GM19025 (cell line): ENCODE data around the gene CDC14A.
"Not testable (repeated sequence)": the region's sequence is repeated elsewhere in the genome, so short reads cannot be mapped to it uniquely, and the experiment has no call there.

ENCODE experiments used
- ATAC-seq: cut with Tn5 transposase; IDR thresholded peaks from one replicate; pipeline ENCODE4 v1.9.1; 2021; ENCODE audit warnings: mild to moderate bottlenecking, low read depth, moderate library complexity; ENCODE audit not compliant: unreplicated experiment

The CDC14A gene

DNA sequence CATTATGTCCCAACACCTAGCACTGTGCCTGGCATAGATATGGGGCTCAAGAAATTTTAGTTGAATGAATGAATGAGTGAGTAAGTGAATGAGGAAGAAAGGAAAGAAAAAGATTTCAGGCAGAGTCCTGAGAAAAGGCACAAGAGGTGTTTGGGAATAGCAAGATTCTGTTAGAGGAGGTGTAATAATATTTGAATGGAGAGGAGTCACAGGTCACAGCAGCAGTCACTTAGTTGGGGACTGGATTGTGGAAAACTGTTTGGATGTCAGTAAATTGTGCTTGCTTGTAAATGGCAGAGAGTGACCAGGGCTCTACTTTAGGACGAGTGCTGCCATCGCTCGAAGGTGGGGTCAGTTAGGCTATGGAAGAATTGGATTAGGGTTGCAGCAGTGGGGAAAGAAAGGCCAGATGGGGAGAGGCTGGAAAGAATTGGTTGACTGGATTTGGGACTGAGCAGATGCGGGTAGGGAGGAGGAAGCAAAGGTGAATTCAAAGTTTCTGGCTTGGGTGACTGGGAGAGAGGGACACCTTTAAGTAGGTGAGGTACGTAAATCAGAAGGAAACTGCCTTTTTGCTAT, 9.3 kb downstream of the CDC14A start:
- ATAC-seq: no peak

DNA sequence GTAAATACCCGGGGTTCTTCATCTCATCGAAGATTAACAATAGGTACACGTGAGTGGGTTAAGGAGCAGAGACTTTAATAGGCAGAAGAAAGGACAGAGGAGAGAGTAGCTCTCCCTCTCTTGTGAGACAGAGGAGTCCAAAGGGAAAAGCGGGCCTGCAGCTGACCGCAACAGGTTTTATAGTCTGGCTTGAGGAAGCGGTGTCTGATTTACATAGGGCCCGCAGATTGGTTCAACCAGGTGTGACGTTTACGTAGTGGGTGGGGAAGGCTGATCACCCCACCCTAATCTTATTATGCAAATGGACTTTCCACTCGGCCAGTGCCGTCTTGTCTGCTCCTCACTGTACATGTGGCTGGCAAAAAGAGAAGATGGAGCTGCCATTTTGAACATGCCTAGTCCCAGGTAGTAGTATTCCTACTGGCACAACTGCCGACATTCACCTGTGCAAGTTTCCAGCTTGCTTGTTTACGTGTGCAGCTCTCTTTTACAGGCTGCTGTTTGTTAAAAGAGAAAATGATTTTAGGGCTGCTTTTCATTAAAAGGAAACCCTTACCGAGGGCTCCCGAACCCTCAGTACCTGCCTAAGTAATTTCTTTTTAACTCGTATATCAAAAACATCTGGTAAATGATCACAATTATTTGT, 10.6 kb downstream of the CDC14A start:
- ATAC-seq: no peak

DNA sequence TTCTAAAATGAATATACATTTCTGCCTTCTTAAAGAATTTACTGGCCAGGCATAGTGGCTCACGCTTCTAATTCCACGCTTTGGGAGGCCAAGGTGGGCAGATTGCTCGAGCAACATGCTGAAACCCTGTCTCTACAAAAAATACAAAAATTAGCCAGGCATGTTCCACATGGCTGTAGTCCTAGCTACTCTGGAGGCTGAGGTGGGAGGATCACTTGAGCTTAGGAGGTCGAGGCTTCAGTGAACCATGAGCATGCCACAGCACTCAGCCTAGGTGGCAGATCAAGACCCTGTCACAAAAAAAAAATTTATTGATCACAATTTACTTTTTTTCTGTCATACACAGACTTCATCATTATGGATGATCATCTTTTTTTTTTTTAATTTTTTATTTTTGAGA, 11.5 kb downstream of the CDC14A start:
- ATAC-seq: no peak

DNA sequence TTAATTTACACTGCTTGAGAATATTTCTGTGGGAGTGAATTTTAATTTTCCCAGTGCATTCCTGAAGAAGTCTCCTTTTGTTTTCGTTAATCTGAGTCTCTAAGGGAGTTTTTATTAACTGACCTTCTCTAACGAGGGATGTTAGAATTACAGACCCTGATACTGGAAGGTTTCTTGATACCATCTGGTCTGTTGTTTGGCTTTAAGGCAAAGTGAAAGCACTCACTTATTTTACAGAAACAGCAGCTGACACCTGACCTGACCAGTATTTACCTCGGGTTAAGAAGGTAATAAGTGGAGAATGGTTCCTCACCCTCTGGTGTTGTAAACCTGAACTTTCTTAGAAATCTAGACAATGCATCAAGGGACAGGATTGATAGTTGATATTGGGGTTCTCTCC, 12.4 kb downstream of the CDC14A start:
- no peak for ATAC-seq

DNA sequence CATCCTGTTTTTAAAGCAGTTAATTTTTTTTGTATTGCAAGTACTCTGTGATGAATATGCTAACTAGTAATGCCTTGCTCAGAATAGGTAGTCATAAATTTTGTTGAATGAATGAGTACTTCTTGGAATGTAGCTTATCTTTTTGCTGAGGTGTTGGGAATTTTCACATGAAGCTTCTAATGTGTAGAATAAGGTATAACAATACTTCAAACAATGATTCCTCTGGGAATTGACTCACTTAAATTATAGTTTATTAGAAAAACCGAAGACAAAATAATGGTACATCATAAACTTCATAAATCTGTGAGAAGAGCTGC, 13.9 kb downstream of the CDC14A start:
- ATAC-seq: no peak

DNA sequence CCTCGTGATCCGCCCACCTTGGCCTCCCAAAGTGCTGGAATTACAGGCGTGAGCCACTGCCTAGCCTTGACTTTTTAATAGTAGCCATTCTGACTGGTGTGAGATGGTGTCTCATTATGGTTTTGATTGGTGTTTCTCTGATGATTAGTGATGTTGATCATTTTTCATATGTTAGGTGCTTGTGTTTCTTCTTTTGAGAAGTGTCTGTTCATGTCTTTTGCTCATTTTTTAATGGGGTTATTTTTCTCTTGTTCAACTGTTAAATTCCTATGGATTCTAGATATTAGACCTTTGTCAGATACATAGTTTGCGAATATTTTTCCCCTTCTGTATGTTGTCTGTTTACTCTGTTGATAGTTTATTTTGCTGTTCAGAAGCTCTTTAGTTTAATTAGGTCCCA, 17.0 kb downstream of the CDC14A start:
- not testable (repeated sequence) for ATAC-seq

DNA sequence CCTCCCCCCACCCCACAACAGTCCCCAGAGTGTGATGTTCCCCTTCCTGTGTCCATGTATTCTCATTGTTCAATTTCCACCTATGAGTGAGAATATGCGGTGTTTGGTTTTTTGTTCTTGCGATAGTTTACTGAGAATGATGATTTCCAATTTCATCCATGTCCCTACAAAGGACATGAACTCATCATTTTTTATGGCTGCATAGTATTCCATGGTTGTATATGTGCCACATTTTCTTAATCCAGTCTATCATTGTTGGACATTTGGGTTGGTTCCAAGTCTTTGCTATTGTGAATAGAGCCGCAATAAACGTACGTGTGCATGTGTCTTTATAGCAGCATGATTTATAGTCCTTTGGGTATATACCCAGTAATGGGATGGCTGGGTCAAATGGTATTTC, 21.6 kb downstream of the CDC14A start:
- not testable (repeated sequence) for ATAC-seq

GRCh38 chr1:100376890-100377289, 24.6 kb downstream of the CDC14A start:
- not testable (repeated sequence) for ATAC-seq

DNA sequence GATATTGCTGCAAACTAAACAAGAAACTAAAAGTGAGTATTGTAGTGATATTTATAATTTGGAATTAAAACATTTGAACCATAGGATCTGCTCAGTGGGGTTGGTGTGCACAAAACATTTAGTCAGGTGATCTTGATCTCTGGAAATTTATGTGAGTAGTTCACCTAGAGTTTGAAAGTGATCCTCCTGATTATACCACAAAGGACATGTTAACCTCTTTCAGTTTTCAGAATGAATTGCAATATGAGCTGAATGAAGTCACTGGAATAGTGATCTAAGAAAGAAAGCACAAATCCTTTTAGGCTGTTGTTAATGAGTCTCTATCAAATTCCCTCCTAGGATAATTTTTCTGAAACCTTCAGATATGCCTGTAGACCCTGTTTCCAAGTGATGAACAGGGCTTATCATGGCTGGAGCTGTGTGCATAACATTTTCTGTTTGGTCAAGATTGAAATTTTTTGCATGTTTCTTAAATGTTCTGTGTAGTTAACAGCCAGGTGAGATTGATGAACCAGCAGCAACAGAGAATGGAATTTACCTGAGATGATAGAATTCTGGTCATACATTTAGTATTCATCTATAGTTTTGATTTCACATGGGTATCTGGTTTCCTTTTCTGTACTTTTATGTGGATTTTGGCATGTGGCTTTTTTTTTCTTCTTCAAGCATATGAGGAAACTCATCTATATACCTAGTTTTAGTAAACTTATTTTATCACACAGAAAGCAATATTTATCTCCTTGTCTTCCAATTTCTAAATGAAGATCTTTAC, 25.5 kb downstream of the CDC14A start:
- peak; percentile 91 for ATAC-seq

DNA sequence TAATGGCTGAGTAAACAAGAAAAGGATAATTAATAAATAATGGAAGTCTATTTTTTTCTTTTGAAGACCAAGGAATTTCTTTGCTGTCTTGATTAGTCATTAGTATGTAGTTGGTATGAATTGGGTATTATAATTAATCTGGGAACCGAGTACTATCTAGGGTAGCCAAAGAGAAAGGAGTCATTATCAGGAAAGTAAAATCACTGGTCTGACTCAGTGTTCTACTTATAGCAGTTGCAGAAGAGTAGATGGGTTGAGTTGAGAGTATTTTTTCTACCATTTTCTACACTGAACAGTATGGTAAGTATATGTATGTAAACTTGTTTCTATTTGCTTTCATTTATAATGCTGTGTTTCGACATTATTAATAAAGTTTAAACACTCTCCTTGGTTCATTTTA, 26.6 kb downstream of the CDC14A start:
- no peak for ATAC-seq

DNA sequence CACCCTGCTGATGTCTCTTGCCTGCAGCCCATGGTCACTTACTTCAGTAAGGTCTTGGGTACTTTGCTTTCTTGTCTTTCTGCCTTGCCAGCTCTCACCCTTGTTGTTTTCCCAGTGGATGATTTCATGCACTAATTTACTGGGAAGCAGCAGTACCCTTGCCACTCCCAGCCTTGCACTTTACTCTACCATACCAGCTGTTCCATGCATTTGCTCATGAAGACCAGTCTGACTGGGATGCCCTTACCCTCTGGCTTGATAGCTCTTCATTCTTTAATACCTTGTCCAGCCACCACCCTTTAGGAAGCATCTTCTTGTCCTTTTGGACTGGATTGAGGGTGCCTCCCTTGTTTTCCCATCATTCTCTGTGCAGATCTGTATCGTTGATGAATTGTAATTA, 28.3 kb downstream of the CDC14A start:
- ATAC-seq: no peak

- ATAC-seq: no peak
Observed at GRCh38 chr1:100382657-100383056, 30.4 kb downstream of the CDC14A start.

DNA sequence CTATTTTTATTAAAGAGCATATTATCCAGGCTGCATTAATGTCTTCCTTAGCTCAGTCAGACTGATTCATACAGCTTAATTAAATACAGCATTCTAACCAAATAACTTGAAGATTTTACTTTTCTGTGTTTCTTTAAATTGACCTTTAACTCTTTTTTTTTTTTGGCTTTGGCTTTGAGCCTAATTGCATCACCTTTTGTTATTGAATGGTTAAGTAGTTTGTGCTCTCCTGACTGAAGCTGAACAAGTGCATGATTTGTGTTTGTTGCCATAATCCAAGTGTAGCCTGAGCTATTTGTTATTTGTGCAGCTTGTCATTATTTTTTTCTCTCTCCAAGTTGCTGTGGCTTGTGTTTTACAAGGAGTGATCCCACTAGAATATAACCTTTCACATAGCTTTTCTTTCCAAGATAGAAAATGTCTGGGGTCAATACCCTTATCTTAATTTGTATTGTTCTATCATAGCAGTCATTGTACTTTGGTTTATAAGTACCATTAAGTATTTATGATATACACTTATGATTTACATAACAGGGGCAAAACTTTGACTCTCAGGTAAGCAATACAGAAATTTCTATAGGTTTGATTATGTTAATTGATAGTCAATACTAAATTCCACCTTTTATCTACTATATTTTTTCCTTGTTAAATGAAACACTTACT, 31.6 kb downstream of the CDC14A start:
- ATAC-seq: no peak

DNA sequence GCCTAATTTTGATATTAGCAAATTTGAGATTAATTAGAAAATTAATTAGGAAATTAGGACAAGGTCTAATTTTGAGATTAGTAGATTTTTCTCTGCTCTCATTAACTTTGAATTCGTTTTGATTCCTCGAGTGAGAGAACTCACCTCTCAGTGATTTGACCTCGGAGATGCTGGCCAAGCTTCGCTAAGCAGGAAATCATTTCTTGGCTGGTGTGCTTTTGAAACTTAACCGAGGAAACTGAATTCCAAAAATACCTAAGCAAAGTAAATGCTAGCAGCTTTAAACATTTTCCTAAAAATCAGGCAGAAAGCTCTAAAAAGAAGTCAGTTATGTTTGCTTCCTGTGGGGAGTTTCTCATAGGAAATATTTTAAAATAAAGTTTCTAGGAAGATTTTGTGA, 34.9 kb downstream of the CDC14A start:
- ATAC-seq: no peak

DNA sequence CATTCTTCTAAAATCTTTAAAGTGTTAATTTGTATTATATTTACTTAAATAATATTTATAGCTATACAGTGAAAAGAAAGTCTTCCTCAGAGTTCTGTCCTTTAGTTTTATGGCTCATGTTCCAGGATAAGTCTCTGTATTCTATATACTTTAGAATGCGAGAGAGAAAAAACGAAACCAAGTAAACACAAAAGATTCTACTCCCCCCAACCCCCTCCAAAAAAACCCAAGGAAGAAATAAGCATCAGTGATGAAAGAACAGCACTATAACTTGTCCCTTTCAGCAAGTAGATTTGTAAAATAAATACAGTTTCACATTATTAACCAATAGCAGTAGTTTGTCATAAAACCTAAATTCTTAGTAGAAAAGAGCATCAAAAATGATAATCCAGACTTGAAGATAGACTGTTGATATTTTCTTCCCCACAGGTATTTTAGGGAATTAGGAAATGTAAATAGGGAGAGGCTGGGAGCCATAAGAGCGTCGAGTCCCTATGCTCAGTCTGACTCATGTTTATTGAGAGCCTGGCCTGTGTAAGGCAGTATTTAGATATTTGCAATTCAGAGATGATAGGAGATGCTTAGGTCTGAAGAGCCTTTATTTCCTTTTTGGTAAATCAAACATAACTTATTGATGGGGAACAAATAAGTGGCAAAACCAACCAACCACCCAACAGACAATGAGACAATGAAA, 35.5 kb downstream of the CDC14A start:
- no peak for ATAC-seq

DNA sequence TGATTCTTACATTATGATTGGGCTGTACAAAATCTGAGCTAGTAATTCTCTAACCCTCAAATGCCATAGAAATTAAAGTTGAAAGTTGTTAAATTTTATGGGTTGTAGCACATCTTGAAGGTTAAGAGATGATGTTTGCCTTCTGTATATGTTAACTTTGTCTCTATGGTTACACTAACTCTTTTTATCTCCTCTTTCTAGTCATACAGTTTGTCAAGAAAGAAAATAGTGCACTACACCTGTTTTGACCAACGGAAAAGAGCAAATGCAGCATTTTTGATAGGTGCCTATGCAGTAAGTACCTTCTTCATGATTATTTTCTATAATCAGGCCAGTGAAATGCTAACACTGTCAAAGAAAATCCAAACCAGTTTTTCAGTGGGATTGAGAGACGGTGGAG, 38.2 kb downstream of the CDC14A start:
- ATAC-seq: no peak

DNA sequence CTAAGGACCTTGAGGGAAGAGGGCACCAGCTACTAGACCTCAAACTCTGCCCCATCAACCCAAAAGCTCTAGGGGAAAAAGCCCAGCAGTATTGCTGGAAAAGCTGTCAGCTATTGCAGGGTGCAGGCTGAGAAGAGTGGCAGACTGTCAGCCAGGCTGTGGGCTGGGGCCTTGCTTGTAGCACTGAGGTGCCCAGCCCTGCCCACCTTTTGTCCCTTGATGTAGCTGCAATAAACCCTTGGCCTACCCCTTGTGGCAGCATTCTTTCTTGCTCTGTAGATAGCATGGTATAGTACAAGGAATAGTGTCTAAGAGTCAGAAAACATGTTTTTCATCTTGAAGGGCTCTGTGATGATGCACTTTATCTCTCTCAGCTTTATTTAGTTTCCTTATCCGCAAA, 39.4 kb downstream of the CDC14A start:
- ATAC-seq: no peak

GRCh38 chr1:100392756-100393155, 40.5 kb downstream of the CDC14A start:
- no peak for ATAC-seq

GRCh38 chr1:100394285-100394684, 42.0 kb downstream of the CDC14A start:
- ATAC-seq: no peak

- no peak for ATAC-seq
Observed at GRCh38 chr1:100395913-100396312, 43.6 kb downstream of the CDC14A start.

DNA sequence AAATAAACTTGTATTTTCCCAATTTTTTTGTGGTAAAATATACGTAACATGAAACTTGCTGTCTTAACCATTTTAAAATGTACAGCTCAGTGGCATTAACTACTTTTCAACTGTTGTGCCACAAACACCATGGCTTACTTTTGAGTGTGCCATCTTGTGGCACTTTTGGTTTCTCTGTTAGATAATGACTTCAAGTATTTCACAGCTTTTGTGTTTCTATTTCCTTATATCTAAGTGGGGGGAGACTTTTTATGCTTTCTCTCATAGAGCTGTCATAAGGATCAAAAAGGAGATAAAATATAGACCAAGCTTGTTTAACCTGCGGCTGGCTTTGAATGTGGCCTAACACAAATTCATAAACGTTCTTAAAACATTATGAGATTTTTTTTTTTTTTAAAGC, 44.3 kb downstream of the CDC14A start:
- ATAC-seq: no peak
